GM12891 (cell line): Measurements from ENCODE around the gene ACSM6.

Source experiments
- POLR2A ChIP-seq: IDR thresholded peaks from 2 replicates; pipeline ENCODE4 v1.6.1; 2011; ENCODE audit warnings: low read depth, low read length, control low read depth
- POU2F2 ChIP-seq: IDR thresholded peaks from 2 replicates; pipeline ENCODE4 v1.6.1; 2011; ENCODE audit warnings: low read depth, mild to moderate bottlenecking, control low read depth, low read length, moderate library complexity
- TAF1 ChIP-seq: IDR thresholded peaks from 2 replicates; pipeline ENCODE4 v1.6.1; 2011; ENCODE audit warnings: low read depth, low read length, control low read depth

DNA sequence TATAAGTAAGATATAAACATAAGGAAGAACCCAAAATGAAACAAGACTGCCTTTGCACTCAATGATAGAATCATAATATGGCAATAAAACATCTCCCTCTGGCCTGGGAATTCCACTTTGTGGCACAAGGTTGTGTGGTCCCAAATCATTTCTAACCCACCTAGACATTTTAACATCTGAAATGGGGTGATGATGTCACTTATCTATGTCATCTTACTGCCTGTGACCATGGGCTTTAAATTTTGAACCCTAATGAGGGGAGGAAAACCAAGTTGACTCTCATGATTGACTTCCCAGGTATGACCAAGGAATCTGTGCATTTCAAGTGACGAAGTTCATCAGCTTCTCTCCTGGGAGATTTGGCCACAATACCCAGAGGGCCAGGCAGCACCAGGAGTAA, 24.5 kb upstream of the ACSM6 start:
- TF ChIP-seq TAF1 = no peak
- no peak for TF ChIP-seq POLR2A
- TF ChIP-seq POU2F2 = no peak
